ENCODE data around the gene ACOT8. TPM values are rescaled to one million over a fixed set of nuclear protein-coding genes. Genes with fewer than 3 reads are reported as not detected.

The ACOT8 gene
- total RNA-seq: 27.1 and 32.4 TPM in 2 replicates
- total RNA-seq (2013): 29.1 TPM
- 43.1 and 64.7 TPM in 2 replicates for polyA plus RNA-seq
- 26.3 and 38.9 TPM in 2 replicates for polyA minus RNA-seq

DNA sequence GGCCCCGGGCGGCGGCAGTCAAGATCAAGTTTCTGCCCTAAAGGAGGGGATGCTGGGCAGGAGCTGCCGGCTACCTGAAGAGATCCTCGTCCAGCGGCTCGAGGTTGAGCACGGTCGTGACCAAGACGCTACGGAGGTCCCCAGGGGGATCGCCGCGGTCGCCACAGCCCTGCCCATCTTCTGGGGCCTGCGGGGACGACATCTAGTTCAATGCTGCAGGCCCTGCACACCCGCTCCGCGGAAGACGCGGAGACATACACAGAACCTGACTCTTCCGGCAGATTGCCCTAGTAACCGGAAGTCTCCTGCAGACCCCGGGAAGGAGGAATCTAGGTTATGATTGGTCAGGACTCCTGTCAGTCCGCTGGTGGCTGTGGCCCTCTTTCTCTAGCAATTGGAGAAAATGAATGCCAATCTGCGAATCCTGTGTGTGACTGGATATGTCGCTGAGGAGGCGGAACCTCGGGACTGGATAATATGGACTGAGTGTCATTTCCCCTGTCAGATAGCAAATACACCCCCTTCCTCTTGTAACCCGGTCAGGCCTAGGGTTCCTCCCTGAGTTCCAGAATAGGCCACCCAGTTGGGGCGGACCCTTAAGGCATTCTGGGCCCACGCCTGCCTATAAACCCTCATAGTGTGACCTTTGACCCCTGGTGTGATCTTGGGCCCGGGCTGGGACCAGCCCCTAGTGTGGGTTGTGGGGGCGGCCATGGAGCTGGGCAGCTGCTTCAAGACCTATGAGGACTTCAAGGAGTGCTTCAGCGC, at the start of gene ACOT8, which contains the start of gene ZSWIM3:
TSS of gene ACOT8 (minus strand) at position 279 of the 768 bp plus-strand sequence. CDS start at position 202, 77 bp downstream.
TSS of gene ZSWIM3 (plus strand) at position 501 of the 768 bp plus-strand sequence. CDS start at position 713, 212 bp downstream.
- no peak for TF ChIP-seq EZH2 (IDR thresholded peaks at IDR 0.05; ENCODE audit: borderline replicate concordance, insufficient read depth, low read depth, low read length, poor library complexity, severe bottlenecking)
- TF ChIP-seq, protein P1, sequence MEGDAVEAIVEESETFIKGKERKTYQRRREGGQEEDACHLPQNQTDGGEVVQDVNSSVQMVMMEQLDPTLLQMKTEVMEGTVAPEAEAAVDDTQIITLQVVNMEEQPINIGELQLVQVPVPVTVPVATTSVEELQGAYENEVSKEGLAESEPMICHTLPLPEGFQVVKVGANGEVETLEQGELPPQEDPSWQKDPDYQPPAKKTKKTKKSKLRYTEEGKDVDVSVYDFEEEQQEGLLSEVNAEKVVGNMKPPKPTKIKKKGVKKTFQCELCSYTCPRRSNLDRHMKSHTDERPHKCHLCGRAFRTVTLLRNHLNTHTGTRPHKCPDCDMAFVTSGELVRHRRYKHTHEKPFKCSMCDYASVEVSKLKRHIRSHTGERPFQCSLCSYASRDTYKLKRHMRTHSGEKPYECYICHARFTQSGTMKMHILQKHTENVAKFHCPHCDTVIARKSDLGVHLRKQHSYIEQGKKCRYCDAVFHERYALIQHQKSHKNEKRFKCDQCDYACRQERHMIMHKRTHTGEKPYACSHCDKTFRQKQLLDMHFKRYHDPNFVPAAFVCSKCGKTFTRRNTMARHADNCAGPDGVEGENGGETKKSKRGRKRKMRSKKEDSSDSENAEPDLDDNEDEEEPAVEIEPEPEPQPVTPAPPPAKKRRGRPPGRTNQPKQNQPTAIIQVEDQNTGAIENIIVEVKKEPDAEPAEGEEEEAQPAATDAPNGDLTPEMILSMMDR (IDR thresholded peaks at IDR 0.05): no peak
- Histone ChIP-seq H3K9me3 (ENCODE audit: control extremely low read depth in 1 of 3, control insufficient read depth in 2 of 3, insufficient read depth in 1 of 3, low read length in 2 of 3) (peaks cover 0 to 3% (median 0%) of the 10 kb centered on the region in 3 donors), H3K27ac (ENCODE audit: low read length in 2 of 2) (peak within 1 kb of the TSS; percentile 88), H3K79me2 (ENCODE audit: control insufficient read depth, insufficient read depth, low read length) (peaks cover 76% of the 10 kb centered on the region), H4K20me1 (ENCODE audit: control insufficient read depth, insufficient read depth, low read length, poor library complexity, severe bottlenecking) (no peaks in the 10 kb centered on the region), H3K36me3 (replicated peaks in 1 of 2; ENCODE audit: control extremely low read depth in 1 of 2, control insufficient read depth in 1 of 2, extremely low read depth in 1 of 2, insufficient read depth in 2 of 2, low read length in 1 of 2) (peaks cover 0 to 23% of the 10 kb centered on the region in 2 experiments), H3K9ac (ENCODE audit: low read length) (peak within 1 kb of the TSS; percentile 78), H3K4me2 (replicated peaks; ENCODE audit: low read depth, low read length, poor library complexity, severe bottlenecking) (peak within 1 kb of the TSS; percentile 90), H2AFZ (ENCODE audit: insufficient read depth, low read depth, low read length, poor library complexity, severe bottlenecking) (peak within 1 kb of the TSS; percentile 90), H3K4me1 (ENCODE audit: control insufficient read depth in 2 of 2, insufficient read depth in 2 of 2, low read length in 2 of 2) (peaks cover 18 to 29% of the 10 kb centered on the region in 2 donors), H3K27me3 (replicated peaks in 1 of 4; ENCODE audit: control extremely low read depth in 1 of 4, control insufficient read depth in 3 of 4, insufficient read depth in 4 of 4, low read length in 3 of 4) (no peaks in the 10 kb centered on the region), H3K4me3 (ENCODE audit: control extremely low read depth in 1 of 5, extremely low read depth in 1 of 5, insufficient read depth in 1 of 5, low read depth in 2 of 5, low read length in 4 of 5) (peak within 1 kb of the TSS; percentile 69 to 94 (median 81))
- ChIA-PET CTCF (interaction anchor here (1.6 to 2.0 kb wide), 3 partner anchors 21 to 58 kb away, joined by 4 to 8 read pairs (median 6); no protein-coding TSS in a partner anchor), POLR2A (interaction anchor here (0.6 to 1.6 kb wide), 6 partner anchors 15 to 450 kb away, joined by 3 to 5 read pairs (median 4); partner anchors contain the start of genes CTSA, NEURL2 and PCIF1)
- H3K4me1 Mint-ChIP-seq: peaks cover 38% of the 10 kb centered on the region
- H3K27ac Mint-ChIP-seq: peak within 1 kb of the TSS; percentile 96
- intact Hi-C loops (cut with micrococcal nuclease): loop anchor here (1.0 kb wide), 7 partner anchors 24 to 114 kb away; partner anchors contain the start of genes CTSA, DNTTIP1, NEURL2 and UBE2C
- peak; percentile 98 for ATAC-seq (ENCODE audit: low read depth)
- H3K27me3 Mint-ChIP-seq: no peaks in the 10 kb centered on the region
- peak; percentile 99 for DNase-seq
- no peaks in the 10 kb centered on the region for H3K9me3 Mint-ChIP-seq (ENCODE audit: insufficient read depth)
- under 1% methylated on average over 31 of the region's 36 CpGs for WGBS (ENCODE audit: insufficient coverage)
- peak within 1 kb of the TSS; percentile 93 for H3K4me3 Mint-ChIP-seq

Data from B cell (primary cell).